K562 (cell line): ENCODE data around the gene TNFAIP3. TPM values are rescaled to one million over a fixed set of nuclear protein-coding genes. Genes with fewer than 3 reads are reported as not detected.

Source experiments
- ARID2 ChIP-seq: fragments of 450-650 bp; IDR thresholded peaks from 2 replicates; pipeline ENCODE4 v1.6.1; 2017; ENCODE audit warnings: antibody characterized with exemption, mild to moderate bottlenecking
- ATF7 ChIP-seq: fragments of 450-650 bp; IDR thresholded peaks from 2 replicates; pipeline ENCODE4 v1.7.1; 2014; ENCODE audit warnings: mild to moderate bottlenecking, moderate library complexity
- CC2D1A ChIP-seq: fragments of 450-650 bp; IDR thresholded peaks from 2 replicates; pipeline ENCODE4 v1.6.1; 2017; ENCODE audit warnings: mild to moderate bottlenecking
- DDX20 ChIP-seq: fragments of 450-650 bp; IDR thresholded peaks from 2 replicates; pipeline ENCODE4 v1.6.1; 2016; ENCODE audit warnings: missing genetic modification characterization, low read depth, mild to moderate bottlenecking, missing compliant biosample characterization, moderate library complexity
- ETV5 ChIP-seq: sonication (generic); formaldehyde crosslinking; IDR thresholded peaks from 2 replicates; pipeline ENCODE4 v1.4.0; 2020; ENCODE audit warnings: low read depth, mild to moderate bottlenecking, missing genetic modification reagents
- GATAD2A ChIP-seq: fragments of 450-650 bp; IDR thresholded peaks from 2 replicates; pipeline ENCODE4 v1.6.1; 2017
- GTF2F1 ChIP-seq: IDR thresholded peaks from 2 replicates; pipeline ENCODE4 v1.6.1; 2011; ENCODE audit warnings: low read depth, low read length, improper control_type of control experiment
- HNRNPLL ChIP-seq: fragments of 200-400 bp; formaldehyde crosslinking; IDR thresholded peaks from 2 replicates; pipeline ENCODE4 v1.6.1; 2017; ENCODE audit warnings: low read length, low read depth, mild to moderate bottlenecking; ENCODE audit not compliant: poor library complexity, severe bottlenecking
- KAT7 ChIP-seq: sonication (generic); formaldehyde crosslinking; IDR thresholded peaks from 2 replicates; pipeline ENCODE4 v1.8.0; 2022; ENCODE audit warnings: missing genetic modification reagents, mild to moderate bottlenecking, borderline replicate concordance
- LEF1 ChIP-seq: fragments of 450-650 bp; IDR thresholded peaks from 2 replicates; pipeline ENCODE4 v1.6.1; 2016; ENCODE audit warnings: mild to moderate bottlenecking
- MAFG ChIP-seq: fragments of 450-650 bp; conservative IDR thresholded peaks from 2 replicates; pipeline ENCODE4 v1.6.1; 2016; ENCODE audit warnings: missing genetic modification characterization, missing compliant biosample characterization
- MED1 ChIP-seq: sonication (generic); formaldehyde crosslinking; IDR thresholded peaks from 2 replicates; pipeline ENCODE4 v1.8.1; 2023; ENCODE audit warnings: missing genetic modification reagents, borderline replicate concordance
- NR4A1 ChIP-seq, 2 experiments: fragments of 250-450 bp in 1 of 2; fragments of 450-650 bp in 1 of 2; sonication (Bioruptor Pico) in 1 of 2; IDR thresholded peaks; 2 replicates each; pipeline versions ENCODE4 v1.4.0 to v1.6.1; 2016 to 2020; ENCODE audit warnings: mild to moderate bottlenecking in 2 of 2, missing compliant biosample characterization in 1 of 2, missing genetic modification characterization in 1 of 2, moderate library complexity in 1 of 2
- POLR3G ChIP-seq: IDR thresholded peaks from 2 replicates; pipeline ENCODE4 v1.6.1; 2011; ENCODE audit not compliant: insufficient read length, insufficient replicate concordance; ENCODE audit errors: extremely low read depth
- SAFB2 ChIP-seq: fragments of 200-400 bp; formaldehyde crosslinking; IDR thresholded peaks from 2 replicates; pipeline ENCODE4 v1.6.1; 2018; ENCODE audit warnings: borderline replicate concordance, low read length, low read depth, moderate library complexity; ENCODE audit not compliant: severe bottlenecking
- SAP30 ChIP-seq: fragments of 200-600 bp; sonication (generic); IDR thresholded peaks from 2 replicates; pipeline ENCODE4 v1.6.1; 2012; ENCODE audit warnings: borderline replicate concordance, low read depth, mild to moderate bottlenecking, moderate library complexity, low read length, control low read depth, inconsistent platforms; ENCODE audit not compliant: insufficient read depth, poor library complexity, severe bottlenecking
- SRSF7 ChIP-seq: fragments of 200-400 bp; formaldehyde crosslinking; optimal IDR thresholded peaks from 2 replicates; pipeline ENCODE3; 2017; ENCODE audit warnings: mild to moderate bottlenecking, low read depth, low read length
- ZBTB2 ChIP-seq: fragments of 450-650 bp; IDR thresholded peaks from 2 replicates; pipeline ENCODE4 v1.6.1; 2016; ENCODE audit warnings: antibody characterized with exemption
- ZBTB8A ChIP-seq: fragments of 450-650 bp; IDR thresholded peaks from 2 replicates; pipeline ENCODE4 v1.6.1; 2018; ENCODE audit warnings: mild to moderate bottlenecking, moderate library complexity; ENCODE audit not compliant: partially characterized antibody
- ZC3H11A ChIP-seq: IDR thresholded peaks from 2 replicates; pipeline ENCODE4 v1.6.1; 2012; ENCODE audit warnings: low read depth, low read length, improper control_type of control experiment
- ZFP36 ChIP-seq: fragments of 150-350 bp; IDR thresholded peaks from 2 replicates; pipeline ENCODE4 v1.6.1; 2018; ENCODE audit warnings: low read length, low read depth; ENCODE audit not compliant: partially characterized antibody
- ZNF124 ChIP-seq: sonication (generic); formaldehyde crosslinking; IDR thresholded peaks from 2 replicates; pipeline ENCODE4 v1.8.1; 2022; ENCODE audit warnings: missing genetic modification reagents
- ZNF586 ChIP-seq: fragments of 450-650 bp; formaldehyde crosslinking; conservative IDR thresholded peaks from 2 replicates; pipeline ENCODE4 v1.4.0; 2020; ENCODE audit warnings: mild to moderate bottlenecking, moderate library complexity
- polyA plus RNA-seq, 8 experiments: library from polyadenylated mRNA; depleted of rRNA in 4 of 8; stranded (reverse) in 5 of 8; unstranded in 3 of 8; fragments of >200 nt; fragmentation: Nextera tagmentation in 2 of 8; fragmentation: Illumina TruSeq in 1 of 8; extraction: Ambion mirVana in 2 of 8; extraction: Trizol in 1 of 8; gene quantifications; 2 replicates each; pipeline versions ENCODE4 v1.2.1 to v1.2.3, GENCODE V29; 2011 to 2014; ENCODE audit warnings: inconsistent platforms in 1 of 8, missing spikeins in 1 of 8
- total RNA-seq, 7 experiments: library from RNA; depleted of rRNA in 6 of 7; stranded (reverse); fragments of >200 nt in 6 of 7; fragmentation: Illumina TruSeq in 2 of 7; extraction: Trizol in 2 of 7; gene quantifications; 2 replicates each; pipeline versions ENCODE4 v1.2.1 to v1.2.3, GENCODE V29; 2011 to 2021; ENCODE audit warnings: low replicate concordance in 1 of 7
- TF ChIP-seq, protein P1 (sequence below): sonication (generic); formaldehyde crosslinking; IDR thresholded peaks from 2 replicates; pipeline ENCODE4 v1.4.0; 2020; ENCODE audit warnings: mild to moderate bottlenecking, missing genetic modification reagents

TNFAIP3 gene
- total and polyA plus RNA-seq, 9 of the 15 experiments (the other 6 are each of a cell fraction or from before 2014, with no cell fraction given) = 0.79 to 17.0 (median 6.4) TPM

GRCh38 chr6:137919837-137920730 lies 53.0 kb downstream of the TNFAIP3 start (continued):
- TF ChIP-seq SAFB2 (no peak), MAFG (0 out of 2 replicates have a peak, but pooled peaks have one; percentile 14), HNRNPLL (no peak), ZBTB8A (no peak), ATF7 (peak; percentile 61), ZFP36 (no peak), ZNF124 (CRISPR knock-in tag) (no peak), NR4A1 (CRISPR knock-in tag; IDR thresholded peaks at IDR 0.05) (no peak), NR4A1 (tag; IDR thresholded peaks at IDR 0.05) (peak; percentile 70; the same call in 1 of the 2 replicates), DDX20 (tag) (no peak), SAP30 (no peak), LEF1 (peak; percentile 44; the same call in 1 of the 2 replicates), KAT7 (CRISPR knock-in tag) (no peak), ZC3H11A (no peak), GTF2F1 (no peak), ARID2 (no peak), ZBTB2 (no peak), POLR3G (no peak), SRSF7 (no peak), MED1 (CRISPR knock-in tag) (no peak), ZNF586 (CRISPR knock-in tag) (no peak), ETV5 (peak; percentile 36; the same call in 1 of the 2 replicates), GATAD2A (peak; percentile 74; the same call in 1 of the 2 replicates), CC2D1A (no peak)
- TF ChIP-seq, protein P1, sequence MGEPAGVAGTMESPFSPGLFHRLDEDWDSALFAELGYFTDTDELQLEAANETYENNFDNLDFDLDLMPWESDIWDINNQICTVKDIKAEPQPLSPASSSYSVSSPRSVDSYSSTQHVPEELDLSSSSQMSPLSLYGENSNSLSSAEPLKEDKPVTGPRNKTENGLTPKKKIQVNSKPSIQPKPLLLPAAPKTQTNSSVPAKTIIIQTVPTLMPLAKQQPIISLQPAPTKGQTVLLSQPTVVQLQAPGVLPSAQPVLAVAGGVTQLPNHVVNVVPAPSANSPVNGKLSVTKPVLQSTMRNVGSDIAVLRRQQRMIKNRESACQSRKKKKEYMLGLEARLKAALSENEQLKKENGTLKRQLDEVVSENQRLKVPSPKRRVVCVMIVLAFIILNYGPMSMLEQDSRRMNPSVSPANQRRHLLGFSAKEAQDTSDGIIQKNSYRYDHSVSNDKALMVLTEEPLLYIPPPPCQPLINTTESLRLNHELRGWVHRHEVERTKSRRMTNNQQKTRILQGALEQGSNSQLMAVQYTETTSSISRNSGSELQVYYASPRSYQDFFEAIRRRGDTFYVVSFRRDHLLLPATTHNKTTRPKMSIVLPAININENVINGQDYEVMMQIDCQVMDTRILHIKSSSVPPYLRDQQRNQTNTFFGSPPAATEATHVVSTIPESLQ = no peak
